Mesendoderm (in vitro differentiated cells): ENCODE results near the gene EPOP.

Experiments
- DNase-seq: peaks from one replicate; pipeline ENCODE4 v3.0.0; 2013
- H2AK5ac ChIP-seq: 2 replicates; pipeline ENCODE4 v1.6.1; 2013; ENCODE audit warnings: low read length, inconsistent platforms
- H2BK120ac ChIP-seq: 2 replicates; pipeline ENCODE4 v1.6.1; 2013; ENCODE audit warnings: low read depth, mild to moderate bottlenecking, low read length, moderate library complexity, mixed read lengths
- H2BK15ac ChIP-seq: replicated peaks from 2 replicates; pipeline ENCODE4 v1.6.1; 2013; ENCODE audit warnings: low read depth, mild to moderate bottlenecking, moderate library complexity
- H2BK5ac ChIP-seq: 2 replicates; pipeline ENCODE4 v1.6.1; 2013; ENCODE audit warnings: low read length, inconsistent platforms
- H3K18ac ChIP-seq: 2 replicates; pipeline ENCODE4 v1.6.1; 2013; ENCODE audit warnings: mild to moderate bottlenecking, low read length, mixed read lengths
- H3K23ac ChIP-seq: one replicate; pipeline ENCODE4 v1.6.1; 2013; ENCODE audit warnings: low read length
- H3K27ac ChIP-seq: 2 replicates; pipeline ENCODE4 v1.5.1; 2013; ENCODE audit warnings: low read depth, mild to moderate bottlenecking, inconsistent platforms, low read length, moderate library complexity
- H3K27me3 ChIP-seq: 2 replicates; pipeline ENCODE4 v1.6.1; 2013; ENCODE audit warnings: low read length, control low read depth, mild to moderate bottlenecking, inconsistent platforms; ENCODE audit not compliant: insufficient read depth, poor library complexity
- H3K36me3 ChIP-seq: 2 replicates; pipeline ENCODE4 v1.6.1; 2013; ENCODE audit warnings: low read length, inconsistent platforms; ENCODE audit not compliant: control insufficient read depth, insufficient read depth
- H3K4ac ChIP-seq: one replicate; pipeline ENCODE4 v1.6.1; 2013; ENCODE audit warnings: low read depth, mild to moderate bottlenecking, low read length, moderate library complexity
- H3K4me1 ChIP-seq: 2 replicates; pipeline ENCODE4 v1.6.1; 2013; ENCODE audit warnings: low read depth, low read length, inconsistent platforms; ENCODE audit not compliant: control insufficient read depth
- H3K4me2 ChIP-seq: 2 replicates; pipeline ENCODE4 v1.6.1; 2013; ENCODE audit warnings: low read length
- H3K4me3 ChIP-seq: 2 replicates; pipeline ENCODE4 v1.5.1; 2013; ENCODE audit warnings: mild to moderate bottlenecking, low read length
- H3K56ac ChIP-seq: one replicate; pipeline ENCODE4 v1.6.1; 2013; ENCODE audit warnings: low read length
- H3K79me1 ChIP-seq: 2 replicates; pipeline ENCODE4 v1.6.1; 2013; ENCODE audit warnings: low read length, inconsistent platforms
- H3K79me2 ChIP-seq: 2 replicates; pipeline ENCODE4 v1.6.1; 2013; ENCODE audit warnings: mild to moderate bottlenecking, low read length; ENCODE audit not compliant: control insufficient read depth, insufficient read depth
- H3K9ac ChIP-seq: 2 replicates; pipeline ENCODE4 v1.6.1; 2013; ENCODE audit warnings: low read length, inconsistent platforms
- H4K5ac ChIP-seq: one replicate; pipeline ENCODE4 v1.6.1; 2013; ENCODE audit warnings: low read length
- H4K8ac ChIP-seq: one replicate; pipeline ENCODE4 v1.6.1; 2013; ENCODE audit warnings: low read depth, mild to moderate bottlenecking, control low read depth, low read length, moderate library complexity
- WGBS: extraction: QIAGEN DNeasy Blood & Tissue Kit; methylation state at CpG from one replicate; pipeline ENCODE4 v1.1.7; 2013; ENCODE audit warnings: low lambda C conversion rate, missing lambda C conversion rate; ENCODE audit not compliant: insufficient coverage; ENCODE audit errors: extremely low coverage; 5-methylcytosine and 5-hydroxymethylcytosine counted together

The EPOP gene

DNA sequence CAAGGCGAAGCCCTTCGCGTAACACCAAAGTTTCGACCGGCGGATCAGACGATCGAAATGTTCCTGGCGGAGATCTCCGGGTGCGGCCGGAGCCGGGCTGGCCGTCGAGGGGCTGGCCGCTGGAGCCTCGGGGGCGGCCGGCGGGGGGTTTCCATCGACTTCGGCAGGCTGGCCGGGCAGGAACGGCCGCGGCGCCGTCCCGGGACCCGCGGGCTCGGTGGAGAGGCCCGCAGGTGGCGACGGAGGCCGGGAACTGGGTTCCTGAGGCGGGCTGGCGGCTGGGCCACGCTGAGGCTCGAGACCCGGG is 1.1 kb downstream of the EPOP start:
- no peak overlapping the region for H3K27ac ChIP-seq
- no CpG with 5 or more reads among the region's 41 CpGs for WGBS
- peak overlapping the region; percentile 60 for H3K56ac ChIP-seq
- H2BK120ac ChIP-seq: no peak overlapping the region
- H3K23ac ChIP-seq: no peak overlapping the region
- no peak overlapping the region for H2BK5ac ChIP-seq
- no peak overlapping the region for H2BK15ac ChIP-seq
- H4K5ac ChIP-seq: no peak overlapping the region
- no peak overlapping the region for H4K8ac ChIP-seq
- H3K9ac ChIP-seq: peak overlapping the region; percentile 60
- no peak overlapping the region for H3K4me3 ChIP-seq
- H2AK5ac ChIP-seq: no peak overlapping the region
- no peak overlapping the region for H3K4ac ChIP-seq
- no peaks in the 10 kb centered on the region for H3K36me3 ChIP-seq
- H3K79me2 ChIP-seq: no peaks in the 10 kb centered on the region
- peak overlapping the region; percentile 71 for H3K4me2 ChIP-seq
- H3K18ac ChIP-seq: peak overlapping the region; percentile 70
- H3K27me3 ChIP-seq: peaks cover 42% of the 10 kb centered on the region
- peaks cover 4% of the 10 kb centered on the region for H3K4me1 ChIP-seq
- DNase-seq: peak; percentile 51
- no peaks in the 10 kb centered on the region for H3K79me1 ChIP-seq

DNA sequence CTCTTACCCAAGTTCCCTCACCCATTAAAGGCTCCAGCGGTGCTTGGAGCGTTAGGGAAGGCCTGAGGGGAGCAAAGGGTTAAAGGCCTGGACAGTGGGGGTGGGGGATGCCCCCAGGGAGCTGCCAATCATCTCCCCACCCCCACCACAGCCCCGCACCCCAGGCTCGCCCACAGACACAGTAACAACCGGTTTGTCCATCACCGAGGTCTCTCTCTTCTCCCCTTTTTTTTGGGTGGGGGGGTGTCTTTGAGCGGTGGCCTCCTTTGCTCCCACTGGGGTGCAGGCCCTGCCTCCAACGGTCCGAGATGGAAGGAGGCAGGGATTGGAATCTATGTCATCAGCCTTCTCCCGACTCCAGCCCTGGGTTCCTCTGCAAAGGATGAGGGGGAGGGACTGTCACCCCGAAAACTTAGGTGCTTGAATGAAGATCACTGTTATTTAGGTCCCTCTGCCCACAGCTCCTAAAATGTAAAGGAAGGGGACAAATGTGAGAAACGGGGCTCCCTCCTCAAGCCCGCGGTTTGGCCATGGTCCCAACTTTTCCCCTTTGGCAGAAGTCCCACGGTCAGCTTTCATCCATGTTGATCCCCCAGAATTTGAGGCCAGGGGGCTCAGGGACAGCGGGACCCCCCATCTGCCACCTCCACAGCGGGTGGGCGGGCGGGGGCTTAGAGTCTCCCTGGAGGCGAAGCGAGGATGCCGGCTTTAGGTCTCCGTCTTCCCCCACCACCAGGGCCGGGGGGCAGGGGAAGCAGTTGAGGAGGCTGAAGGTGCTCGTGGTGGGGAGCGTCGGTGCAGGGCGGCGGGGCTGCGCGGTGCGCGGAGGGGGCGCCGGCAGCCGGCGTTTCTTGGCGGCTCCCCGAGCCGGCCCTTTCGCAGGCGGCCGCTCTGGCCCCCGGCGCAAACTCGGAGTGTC is 1.7 kb downstream of the EPOP start:
- H3K56ac ChIP-seq: peak overlapping the region; percentile 46
- H3K36me3 ChIP-seq: no peaks in the 10 kb centered on the region
- H2BK15ac ChIP-seq: no peak overlapping the region
- H3K4me1 ChIP-seq: peaks cover 4% of the 10 kb centered on the region
- H2AK5ac ChIP-seq: no peak overlapping the region
- H2BK120ac ChIP-seq: no peak overlapping the region
- peak; percentile 27 for DNase-seq
- H3K4ac ChIP-seq: no peak overlapping the region
- peaks cover 47% of the 10 kb centered on the region for H3K27me3 ChIP-seq
- H4K5ac ChIP-seq: no peak overlapping the region
- no peaks in the 10 kb centered on the region for H3K79me1 ChIP-seq
- H3K79me2 ChIP-seq: no peaks in the 10 kb centered on the region
- H3K18ac ChIP-seq: peak overlapping the region; percentile 32
- no peak overlapping the region for H4K8ac ChIP-seq
- H3K9ac ChIP-seq: peak overlapping the region; percentile 26
- H3K27ac ChIP-seq: no peak overlapping the region
- H3K4me3 ChIP-seq: no peak overlapping the region
- peak overlapping the region; percentile 85 for H3K23ac ChIP-seq
- H2BK5ac ChIP-seq: no peak overlapping the region
- H3K4me2 ChIP-seq: peak overlapping the region; percentile 64
- no CpG with 5 or more reads among the region's 46 CpGs for WGBS

DNA sequence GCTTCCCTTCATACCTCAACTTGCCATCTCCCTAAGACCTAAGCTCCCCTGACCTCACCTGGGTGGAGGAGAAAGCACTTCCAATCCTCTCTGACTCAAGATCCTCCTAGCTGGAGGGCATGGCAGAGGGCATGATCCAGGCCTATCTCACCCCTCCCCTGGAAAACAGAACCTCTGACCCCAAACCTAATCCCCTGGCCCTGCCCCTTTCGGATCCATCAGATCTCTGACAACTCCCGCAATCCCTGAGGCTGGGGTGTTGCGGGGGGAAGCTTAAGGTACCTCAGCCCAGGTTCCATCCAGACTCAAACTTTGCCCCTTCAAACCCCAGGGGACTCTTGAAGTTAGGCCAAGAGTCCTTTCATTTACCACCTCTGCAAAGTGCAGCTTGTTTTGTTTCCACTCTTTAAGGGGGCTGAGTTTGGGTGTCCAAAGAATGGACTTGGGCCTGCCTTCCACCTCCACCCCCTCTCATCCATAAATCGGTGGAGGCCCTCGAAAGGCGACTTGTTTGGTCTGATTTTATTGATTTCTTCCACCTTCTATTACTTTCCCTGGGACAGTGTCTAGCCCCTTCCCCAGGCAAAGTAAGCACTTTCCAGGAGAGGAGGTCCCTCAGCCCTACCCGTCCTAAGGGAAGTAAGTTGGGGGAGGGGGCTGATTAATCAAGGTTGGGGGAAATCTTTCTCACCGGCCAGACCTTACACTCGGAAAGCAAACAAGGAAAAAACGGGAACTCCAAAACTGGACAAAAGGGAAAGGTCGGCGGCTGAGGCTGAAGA is 2.6 kb downstream of the EPOP start:
- Histone ChIP-seq H3K36me3 (no peaks in the 10 kb centered on the region), H3K79me2 (no peaks in the 10 kb centered on the region), H2BK120ac (no peak overlapping the region), H3K56ac (peak overlapping the region; percentile 46), H3K4me2 (peak overlapping the region; percentile 42), H3K18ac (no peak overlapping the region), H3K27ac (no peak overlapping the region), H4K5ac (no peak overlapping the region), H4K8ac (no peak overlapping the region), H2BK15ac (no peak overlapping the region), H3K9ac (peak overlapping the region; percentile 31), H2AK5ac (no peak overlapping the region), H3K4me1 (peaks cover 4% of the 10 kb centered on the region), H3K23ac (no peak overlapping the region), H3K4me3 (no peak overlapping the region), H3K79me1 (no peaks in the 10 kb centered on the region), H3K27me3 (peaks cover 47% of the 10 kb centered on the region), H3K4ac (no peak overlapping the region), H2BK5ac (no peak overlapping the region)
- WGBS: no CpG with 5 or more reads among the region's 12 CpGs
- DNase-seq: peak; percentile 63

DNA sequence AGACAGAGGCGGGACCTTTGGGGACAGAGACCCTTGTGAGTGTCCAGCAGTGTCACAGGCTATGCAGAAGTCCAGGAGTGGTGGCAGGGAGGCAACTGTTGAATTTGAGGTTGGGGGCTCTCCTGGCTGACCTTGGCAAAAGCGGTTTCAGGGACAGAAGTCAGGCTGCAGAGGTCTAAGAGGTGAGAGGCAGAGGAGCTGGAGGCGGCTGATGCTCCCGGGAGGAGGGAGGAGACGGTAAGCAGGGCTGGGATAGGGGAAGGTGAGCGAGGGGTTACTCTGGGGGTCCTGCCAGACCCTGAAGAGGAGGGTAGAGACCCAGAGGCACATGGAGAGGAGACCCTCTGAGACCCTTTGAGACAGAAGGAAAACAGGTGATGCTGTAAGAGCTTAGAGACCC is 5.2 kb downstream of the EPOP start:
- Histone ChIP-seq H3K4ac (no peak overlapping the region), H2BK120ac (no peak overlapping the region), H3K56ac (no peak overlapping the region), H3K4me2 (no peak overlapping the region), H2AK5ac (no peak overlapping the region), H4K8ac (no peak overlapping the region), H3K23ac (no peak overlapping the region), H3K4me1 (peaks cover 4% of the 10 kb centered on the region), H3K9ac (no peak overlapping the region), H3K79me1 (no peaks in the 10 kb centered on the region), H3K36me3 (no peaks in the 10 kb centered on the region), H3K4me3 (no peak overlapping the region), H2BK5ac (no peak overlapping the region), H4K5ac (no peak overlapping the region), H2BK15ac (no peak overlapping the region), H3K18ac (no peak overlapping the region), H3K79me2 (no peaks in the 10 kb centered on the region), H3K27me3 (peaks cover 45% of the 10 kb centered on the region), H3K27ac (no peak overlapping the region)
- no peak for DNase-seq
- WGBS: no CpG with 5 or more reads among the region's 6 CpGs

DNA sequence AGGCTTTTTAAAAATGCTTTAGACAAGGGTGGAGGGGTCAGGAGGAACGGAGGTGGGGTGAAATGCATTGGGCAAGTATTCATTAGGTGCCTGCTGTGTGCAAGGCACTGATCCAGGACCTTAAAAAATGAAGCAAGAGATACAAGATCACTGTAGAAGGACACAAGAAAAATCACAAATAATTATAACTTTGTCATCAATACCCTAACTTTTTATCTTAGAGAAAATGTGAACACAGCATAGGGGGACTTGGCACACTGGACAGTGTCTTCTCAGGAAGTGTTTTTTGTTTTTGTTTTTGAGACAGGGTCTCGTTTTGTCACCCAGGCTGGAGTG is 7.0 kb downstream of the EPOP start:
- peaks cover 32% of the 10 kb centered on the region for H3K27me3 ChIP-seq
- H3K23ac ChIP-seq: no peak overlapping the region
- H2AK5ac ChIP-seq: no peak overlapping the region
- H2BK5ac ChIP-seq: no peak overlapping the region
- no peak overlapping the region for H3K18ac ChIP-seq
- no peak overlapping the region for H3K56ac ChIP-seq
- no peaks in the 10 kb centered on the region for H3K79me2 ChIP-seq
- no peaks in the 10 kb centered on the region for H3K36me3 ChIP-seq
- no peak overlapping the region for H3K4ac ChIP-seq
- H3K27ac ChIP-seq: no peak overlapping the region
- WGBS: no CpG with 5 or more reads among the region's 2 CpGs
- no peak overlapping the region for H4K5ac ChIP-seq
- no peak for DNase-seq
- H3K4me1 ChIP-seq: peaks cover 4% of the 10 kb centered on the region
- H4K8ac ChIP-seq: no peak overlapping the region
- H3K9ac ChIP-seq: no peak overlapping the region
- no peaks in the 10 kb centered on the region for H3K79me1 ChIP-seq
- H2BK15ac ChIP-seq: no peak overlapping the region
- no peak overlapping the region for H3K4me3 ChIP-seq
- H3K4me2 ChIP-seq: no peak overlapping the region
- H2BK120ac ChIP-seq: no peak overlapping the region
